ENCODE measurements around the gene NFS1. TPM values are rescaled to one million over a fixed set of nuclear protein-coding genes. Genes with fewer than 3 reads are reported as not detected.

Gene NFS1
- total RNA-seq, 1 experiment from 2014 or later: 75.8 TPM

- no peaks in the 10 kb centered on the region for H3K9me2 ChIP-seq (replicated peaks; ENCODE audit: low read length)
- peaks cover 21% of the 10 kb centered on the region for H3K4me1 ChIP-seq (ENCODE audit: insufficient read depth, low read length)
- H3K27ac ChIP-seq (ENCODE audit: low read length): no peak overlapping the region
- POLR2A ChIA-PET (ENCODE audit: unreplicated experiment): interaction anchor here (0.6 kb wide), 1 partner anchor 17 kb away, joined by 9 read pairs; no protein-coding TSS in a partner anchor
- H3K9me3 ChIP-seq (ENCODE audit: low read length): no peaks in the 10 kb centered on the region
- no peak overlapping the region for H3K9ac ChIP-seq (ENCODE audit: low read length)
- no peak for TF ChIP-seq EZH2phosphoT487 (IDR thresholded peaks at IDR 0.05; ENCODE audit: borderline replicate concordance, low read length)
- no peak for TF ChIP-seq EZH2 (IDR thresholded peaks at IDR 0.05; ENCODE audit: low read length, unreplicated experiment)
- TF ChIP-seq CTCF (conservative IDR thresholded peaks at IDR 0.05; ENCODE audit: low read depth, low read length): no peak
- H3K36me3 ChIP-seq (ENCODE audit: low read depth, low read length): peaks cover 11% of the 10 kb centered on the region; the same call in 1 of the 2 replicates
- no peak overlapping the region for H3K4me3 ChIP-seq (ENCODE audit: low read length)
- intact Hi-C loops (cut with micrococcal nuclease): loop anchor here (10.0 kb wide), 1 partner anchor 151 kb away; no protein-coding TSS in a partner anchor
- H2AFZ ChIP-seq (ENCODE audit: low read length): no peak overlapping the region
- H3F3A ChIP-seq (ENCODE audit: low read length, unreplicated experiment): no peaks in the 10 kb centered on the region
- CTCF ChIA-PET: no interaction called here
- H3K4me2 ChIP-seq (ENCODE audit: low read length): no peak overlapping the region
- H3K27me3 ChIP-seq (ENCODE audit: low read length): no peaks in the 10 kb centered on the region
- no peak for ATAC-seq
- no TSS peak for BruUV-seq (replicated peaks)
- no peak for DNase-seq
- peaks cover 42% of the 10 kb centered on the region for H3K79me2 ChIP-seq (ENCODE audit: low read length)
- peaks cover 31% of the 10 kb centered on the region for H4K20me1 ChIP-seq (ENCODE audit: low read length)
Measured at GRCh38 chr20:35665949-35666288, 33.2 kb downstream of the NFS1 start.

- peak; percentile 93 for DNase-seq
- H4K20me1 ChIP-seq (ENCODE audit: low read length): peaks cover 44% of the 10 kb centered on the region
- POLR2A ChIA-PET (ENCODE audit: unreplicated experiment): interaction anchor here (0.5 kb wide), 1 partner anchor 41 kb away, joined by 4 read pairs; no protein-coding TSS in a partner anchor
- peaks cover 55% of the 10 kb centered on the region for H3K79me2 ChIP-seq (ENCODE audit: low read length)
- H3K9me3 ChIP-seq (ENCODE audit: low read length): no peaks in the 10 kb centered on the region
- peaks cover 33% of the 10 kb centered on the region for H3K4me1 ChIP-seq (ENCODE audit: insufficient read depth, low read length)
- peak within 1 kb of the TSS; percentile 97 for H3K4me2 ChIP-seq (ENCODE audit: low read length)
- peak within 1 kb of the TSS; percentile 79 for H3K4me3 ChIP-seq (ENCODE audit: low read length)
- no peaks in the 10 kb centered on the region for H3K9me2 ChIP-seq (replicated peaks; ENCODE audit: low read length)
- peak within 1 kb of the TSS; percentile 91 for H2AFZ ChIP-seq (ENCODE audit: low read length)
- no peaks in the 10 kb centered on the region for H3F3A ChIP-seq (ENCODE audit: low read length, unreplicated experiment)
- CTCF ChIA-PET: interaction anchor here (0.6 to 1.2 kb wide), 2 partner anchors 45 to 765 kb away, joined by 3 to 4 read pairs; no protein-coding TSS in a partner anchor
- intact Hi-C loops (cut with micrococcal nuclease): loop anchor here (10.0 kb wide), 1 partner anchor 150 kb away; no protein-coding TSS in a partner anchor
- peaks cover 7% of the 10 kb centered on the region; the same call in 1 of the 2 replicates for H3K36me3 ChIP-seq (ENCODE audit: low read depth, low read length)
- no peaks in the 10 kb centered on the region for H3K27me3 ChIP-seq (ENCODE audit: low read length)
- peak within 1 kb of the TSS; percentile 76 for H3K27ac ChIP-seq (ENCODE audit: low read length)
- TF ChIP-seq CTCF (conservative IDR thresholded peaks at IDR 0.05; ENCODE audit: low read depth, low read length) (no peak), EZH2phosphoT487 (IDR thresholded peaks at IDR 0.05; ENCODE audit: borderline replicate concordance, low read length) (no peak), EZH2 (IDR thresholded peaks at IDR 0.05; ENCODE audit: low read length, unreplicated experiment) (no peak)
- peak; percentile 83 for ATAC-seq
- no TSS peak for BruUV-seq (replicated peaks)
- H3K9ac ChIP-seq (ENCODE audit: low read length): peak within 1 kb of the TSS; percentile 98
Measured at GRCh38 chr20:35664466-35665206, 34.5 kb downstream of the NFS1 start, which contains the start of the genes CPNE1 and RBM12. CPNE1 (minus strand) TSS chr20:35664900; CDS start chr20:35632923, 31,977 bp downstream. RBM12 (minus strand) TSS chr20:35664900; CDS start chr20:35655322, 9,578 bp downstream.

All from PC-3 (cell line).